ENCODE measurements around the gene ST6GALNAC4. TPM values are rescaled to one million over a fixed set of nuclear protein-coding genes. Genes with fewer than 3 reads are reported as not detected.
A peak's percentile ranks its signal among the peaks of the same experiment; 100 is the strongest.

The ST6GALNAC4 gene
- total and polyA plus RNA-seq, 10 of the 15 experiments (the other 5 are each of a cell fraction or from before 2014, with no cell fraction given), result 4.2 to 63.2 (median 35.2) TPM

- TF ChIP-seq SUPT20H (IDR thresholded peaks at IDR 0.05; ENCODE audit: borderline replicate concordance, control insufficient read depth, low read depth, low read length) (no peak), MLLT1 (IDR thresholded peaks at IDR 0.05) (peak; percentile 30; the same call in 1 of the 2 replicates), PAX8 (IDR thresholded peaks at IDR 0.05) (no peak), ATF2 (IDR thresholded peaks at IDR 0.05; ENCODE audit: low read length) (no peak), KLF5 (IDR thresholded peaks at IDR 0.05; ENCODE audit: partially characterized antibody) (no peak), CHD1 (IDR thresholded peaks at IDR 0.05; ENCODE audit: low read depth, low read length) (no peak), POLR2AphosphoS2 (IDR thresholded peaks at IDR 0.05; ENCODE audit: low read depth, low read length) (peak; percentile 79; the same call in 1 of the 2 replicates), DPF2 (IDR thresholded peaks at IDR 0.05) (0 out of 2 replicates have a peak, but pooled peaks have one; percentile 43), CEBPB (IDR thresholded peaks at IDR 0.05; ENCODE audit: borderline replicate concordance in 1 of 2, low read depth in 2 of 2, low read length in 2 of 2) (no peak), IRF3 (IDR thresholded peaks at IDR 0.05) (no peak), E2F8 (IDR thresholded peaks at IDR 0.05; ENCODE audit: low read depth, partially characterized antibody) (peak; percentile 95), CREB1 (IDR thresholded peaks at IDR 0.05; ENCODE audit: low read depth) (peak; percentile 87), NR2C2 (IDR thresholded peaks at IDR 0.05; ENCODE audit: borderline replicate concordance, control insufficient read depth, insufficient read length, low read depth) (no peak), SIX5 (IDR thresholded peaks at IDR 0.05; ENCODE audit: low read depth, low read length, severe bottlenecking) (peak; percentile 91)
Observed at GRCh38 chr9:127937388-127938297, 20.8 kb upstream of the ST6GALNAC4 start, which contains the start of gene DPM2 (continued).
